SK-N-SH (cell line): Measurements from ENCODE around the gene MINDY3. TPM values are rescaled to one million over a fixed set of nuclear protein-coding genes. Genes with fewer than 3 reads are reported as not detected.

Experiments
- CTCF ChIA-PET: fragments of 300-600, 350-600 bp; formaldehyde crosslinking; extraction: SDS; loops from one replicate; lab custom pipeline; 2021; lab: Yijun Ruan, JAX
- POLR2A ChIA-PET: fragments of 350-600 bp; sonication (Branson Sonifier 250); formaldehyde crosslinking; extraction: SDS; loops from one replicate; lab custom pipeline; 2020; ENCODE audit warnings: antibody characterized with exemption, inconsistent platforms; lab: Yijun Ruan, JAX
- DNase-seq: peaks from one replicate; pipeline ENCODE4 v3.0.0; 2012
- H2AFZ ChIP-seq: fragments of 200-600 bp; sonication (generic); 2 replicates; pipeline ENCODE4 v1.8.1; 2016; ENCODE audit warnings: antibody characterized with exemption, mild to moderate bottlenecking, low read depth
- H3F3A ChIP-seq: fragments of 200-600 bp; sonication (generic); replicated peaks from 2 replicates; pipeline ENCODE3; 2016; ENCODE audit warnings: antibody characterized with exemption, mild to moderate bottlenecking; ENCODE audit not compliant: insufficient read depth
- H3K27ac ChIP-seq, 2 experiments: fragments of 200-500 bp in 1 of 2; fragments of 200-600 bp in 1 of 2; sonication (Bioruptor generic) in 1 of 2; sonication (generic), shearing (Covaris generic) in 1 of 2; 2 replicates each; pipeline versions ENCODE4 v1.5.1 to v1.6.1; 2014 to 2016; ENCODE audit warnings: low read depth in 2 of 2, inconsistent platforms in 1 of 2, low read length in 1 of 2, mild to moderate bottlenecking in 1 of 2, mixed read lengths in 1 of 2
- H3K27me3 ChIP-seq: fragments of 200-600 bp; sonication (generic), shearing (Covaris generic); 2 replicates; pipeline ENCODE4 v1.6.1; 2016; ENCODE audit warnings: mixed run types; ENCODE audit not compliant: insufficient read depth
- H3K36me3 ChIP-seq, 2 experiments: fragments of 200-500 bp in 1 of 2; fragments of 200-600 bp in 1 of 2; sonication (Bioruptor generic) in 1 of 2; sonication (generic) in 1 of 2; replicated peaks in 1 of 2; 2 replicates each; pipeline versions ENCODE3 to v1.5.1; 2014 to 2016; ENCODE audit warnings: low read length in 1 of 2, mild to moderate bottlenecking in 1 of 2; ENCODE audit not compliant: insufficient read depth in 2 of 2, control insufficient read depth in 1 of 2
- H3K4me1 ChIP-seq, 2 experiments: fragments of 200-500 bp in 1 of 2; fragments of 200-600 bp in 1 of 2; sonication (Bioruptor generic) in 1 of 2; sonication (generic), shearing (Covaris generic) in 1 of 2; 2 replicates each; pipeline versions ENCODE4 v1.5.1 to v1.6.1; 2014 to 2016; ENCODE audit warnings: low read depth in 1 of 2, low read length in 1 of 2, mixed run types in 1 of 2; ENCODE audit not compliant: insufficient read depth in 2 of 2, control insufficient read depth in 1 of 2
- H3K4me2 ChIP-seq: fragments of 200-600 bp; sonication (generic), shearing (Covaris generic); 2 replicates; pipeline ENCODE4 v1.6.1; 2017; ENCODE audit warnings: mixed run types
- H3K4me3 ChIP-seq, 2 experiments: fragments of 200-500 bp in 1 of 2; fragments of 200-600 bp in 1 of 2; sonication (Bioruptor generic) in 1 of 2; sonication (generic), shearing (Covaris generic) in 1 of 2; 2 replicates each; pipeline versions ENCODE4 v1.5.1 to v1.8.1; 2014 to 2016; ENCODE audit warnings: low read depth in 2 of 2, inconsistent platforms in 1 of 2, low read length in 1 of 2, mild to moderate bottlenecking in 1 of 2, mixed read lengths in 1 of 2, moderate library complexity in 1 of 2
- H3K79me2 ChIP-seq: fragments of 200-600 bp; sonication (generic); 2 replicates; pipeline ENCODE4 v1.8.1; 2017; ENCODE audit warnings: mild to moderate bottlenecking; ENCODE audit not compliant: insufficient read depth
- H3K9ac ChIP-seq: fragments of 200-600 bp; sonication (generic); 2 replicates; pipeline ENCODE4 v1.6.1; 2017; ENCODE audit warnings: mixed run types
- H3K9me2 ChIP-seq: fragments of 200-600 bp; sonication (generic); 2 replicates; pipeline ENCODE4 v1.6.1; 2017; ENCODE audit warnings: mixed run types
- H3K9me3 ChIP-seq: fragments of 200-600 bp; sonication (generic); 2 replicates; pipeline ENCODE4 v1.6.1; 2017; ENCODE audit warnings: mixed run types, mild to moderate bottlenecking, moderate library complexity
- H4K20me1 ChIP-seq: fragments of 200-600 bp; sonication (generic); 2 replicates; pipeline ENCODE4 v1.6.1; 2017; ENCODE audit warnings: mild to moderate bottlenecking, mixed run types; ENCODE audit not compliant: insufficient read depth
- CHD2 ChIP-seq: fragments of 150-350 bp; IDR thresholded peaks from 2 replicates; pipeline ENCODE4 v1.6.1; 2018; ENCODE audit warnings: low read length; ENCODE audit not compliant: partially characterized antibody
- EP300 ChIP-seq, 2 experiments: IDR thresholded peaks; 2 replicates each; pipeline versions ENCODE4 v1.4.0 to v1.6.1; 2012; ENCODE audit warnings: borderline replicate concordance in 1 of 2, low read depth in 1 of 2, low read length in 1 of 2
- EZH2phosphoT487 ChIP-seq: fragments of 200-600 bp; sonication (generic); IDR thresholded peaks from 2 replicates; pipeline ENCODE4 v1.6.1; 2017; ENCODE audit warnings: low read depth, mixed run types, mild to moderate bottlenecking, antibody characterized with exemption, moderate library complexity, borderline replicate concordance
- FOSL2 ChIP-seq: IDR thresholded peaks from 2 replicates; pipeline ENCODE4 v1.4.0; 2012; ENCODE audit warnings: low read depth, mild to moderate bottlenecking, moderate library complexity, borderline replicate concordance
- JUND ChIP-seq: IDR thresholded peaks from 2 replicates; pipeline ENCODE4 v1.4.0; 2012
- MXI1 ChIP-seq: IDR thresholded peaks from 2 replicates; pipeline ENCODE4 v1.6.1; 2012; ENCODE audit warnings: mild to moderate bottlenecking, low read depth, low read length, improper control_type of control experiment
- NFIC ChIP-seq: IDR thresholded peaks from 2 replicates; pipeline ENCODE4 v1.4.0; 2012; ENCODE audit warnings: borderline replicate concordance
- PBX3 ChIP-seq: IDR thresholded peaks from 2 replicates; pipeline ENCODE4; 2012
- RAD21 ChIP-seq: IDR thresholded peaks from 2 replicates; pipeline ENCODE4 v1.6.1; 2012; ENCODE audit warnings: mild to moderate bottlenecking, low read length
- REST ChIP-seq: IDR thresholded peaks from 2 replicates; pipeline ENCODE4 v1.6.1; 2012; ENCODE audit warnings: mild to moderate bottlenecking, low read depth, low read length, moderate library complexity
- RXRA ChIP-seq: IDR thresholded peaks from 2 replicates; pipeline ENCODE4 v1.4.0; 2012; ENCODE audit warnings: low read depth, mild to moderate bottlenecking, borderline replicate concordance
- SIN3A ChIP-seq: IDR thresholded peaks from 2 replicates; pipeline ENCODE4 v1.6.1; 2012; ENCODE audit warnings: low read depth, mild to moderate bottlenecking, low read length, moderate library complexity, borderline replicate concordance
- SMC3 ChIP-seq: IDR thresholded peaks from 2 replicates; pipeline ENCODE4 v1.6.1; 2012; ENCODE audit warnings: low read depth, low read length, improper control_type of control experiment
- TAF1 ChIP-seq: IDR thresholded peaks from 2 replicates; pipeline ENCODE4 v1.6.1; 2012; ENCODE audit warnings: low read depth, mild to moderate bottlenecking, low read length, moderate library complexity, borderline replicate concordance
- TEAD4 ChIP-seq: IDR thresholded peaks from 2 replicates; pipeline ENCODE4 v1.4.0; 2012; ENCODE audit warnings: mild to moderate bottlenecking, borderline replicate concordance; ENCODE audit not compliant: insufficient read depth
- USF1 ChIP-seq: IDR thresholded peaks from 2 replicates; pipeline ENCODE4 v1.4.0; 2012; ENCODE audit warnings: low read depth, borderline replicate concordance
- YY1 ChIP-seq: IDR thresholded peaks from 2 replicates; pipeline ENCODE4 v1.4.0; 2012; ENCODE audit warnings: low read depth, mild to moderate bottlenecking
- ZBTB33 ChIP-seq: IDR thresholded peaks from 2 replicates; pipeline ENCODE4 v1.4.0; 2012; ENCODE audit warnings: low read depth, borderline replicate concordance
- WGBS: methylation state at CpG from one replicate; pipeline ENCODE4 v1.1.6; 2017; ENCODE audit warnings: low lambda C conversion rate; 5-methylcytosine and 5-hydroxymethylcytosine counted together
- polyA plus RNA-seq, 3 experiments: library from polyadenylated mRNA; depleted of rRNA; stranded (reverse); fragments of >200 nt; gene quantifications; 2 replicates each; pipeline ENCODE4 v1.2.3, GENCODE V29; 2012

The MINDY3 gene
- polyA plus RNA-seq, 1 of the 3 experiments (the other 2 are of a cell fraction) = 9.5 TPM

GRCh38 chr10:15808204-15808797, 52.0 kb downstream of the MINDY3 start (continued):
- TF ChIP-seq ZBTB33 (no peak), EP300 (IDR thresholded peaks at IDR 0.05; ENCODE audit: borderline replicate concordance in 1 of 2, low read depth in 1 of 2, low read length in 1 of 2) (no peak), SIN3A (no peak), RAD21 (no peak)

- no peak for DNase-seq
- H3K36me3 ChIP-seq = peaks cover 40 to 46% of the 10 kb centered on the region in 2 experiments
- H3K79me2 ChIP-seq = no peaks in the 10 kb centered on the region; the same call in 1 of the 2 replicates
- no peak overlapping the region for H3K9ac ChIP-seq
- no peaks in the 10 kb centered on the region for H3F3A ChIP-seq
- no peak overlapping the region for H3K4me2 ChIP-seq
- no peak overlapping the region for H3K4me3 ChIP-seq
- no peaks in the 10 kb centered on the region for H4K20me1 ChIP-seq
- no peak overlapping the region for H2AFZ ChIP-seq
- no peaks in the 10 kb centered on the region for H3K9me3 ChIP-seq
- H3K27me3 ChIP-seq = no peaks in the 10 kb centered on the region
- no peak for TF ChIP-seq SMC3
- TF ChIP-seq JUND = no peak
- no peak for TF ChIP-seq PBX3
- no peak for TF ChIP-seq REST
- TF ChIP-seq CHD2 = no peak
- no peak for TF ChIP-seq NFIC
- no peak for TF ChIP-seq USF1
- TF ChIP-seq TAF1 = no peak
- no peak for TF ChIP-seq TEAD4
- TF ChIP-seq EP300 (IDR thresholded peaks at IDR 0.05; ENCODE audit: borderline replicate concordance in 1 of 2, low read depth in 1 of 2, low read length in 1 of 2) = no peak
- no peak for TF ChIP-seq RXRA
- TF ChIP-seq FOSL2 = no peak
- TF ChIP-seq YY1 = no peak
- no peak for TF ChIP-seq EZH2phosphoT487
- no peak for TF ChIP-seq SIN3A
- TF ChIP-seq MXI1 = no peak
- H3K27ac ChIP-seq = no peak overlapping the region
- WGBS = 91% methylated on average over 5 of the region's 5 CpGs
- H3K4me1 ChIP-seq = no peaks in the 10 kb centered on the region; a peak in 1 of 4 replicates
- CTCF ChIA-PET = interaction anchor here (1.2 kb wide), 1 partner anchor 372 kb away, joined by 5 read pairs; no protein-coding TSS in a partner anchor
- H3K9me2 ChIP-seq = no peaks in the 10 kb centered on the region
- POLR2A ChIA-PET = no interaction called here
These were observed 54.8 kb downstream of the MINDY3 start for GRCh38 chr10:15805395-15806058.
